NCI-H2171 treated with DMSO at 0.1 percent for 48 hours (cell line): Measurements from ENCODE around the gene JAML.
"Not testable (repeated sequence)": the region's sequence is repeated elsewhere in the genome, so short reads cannot be mapped to it uniquely, and the experiment has no call there.

Experiments
- DNase-seq: peaks from one replicate; lab custom pipeline; 2025; lab: John Stamatoyannopoulos, UW

The JAML gene

GRCh38 chr11:118193910-118194566 lies 30.8 kb downstream of the JAML start:
- no peak for DNase-seq

- DNase-seq: not testable (repeated sequence)
Measured at GRCh38 chr11:118192817-118193216, 32.0 kb downstream of the JAML start.

DNA sequence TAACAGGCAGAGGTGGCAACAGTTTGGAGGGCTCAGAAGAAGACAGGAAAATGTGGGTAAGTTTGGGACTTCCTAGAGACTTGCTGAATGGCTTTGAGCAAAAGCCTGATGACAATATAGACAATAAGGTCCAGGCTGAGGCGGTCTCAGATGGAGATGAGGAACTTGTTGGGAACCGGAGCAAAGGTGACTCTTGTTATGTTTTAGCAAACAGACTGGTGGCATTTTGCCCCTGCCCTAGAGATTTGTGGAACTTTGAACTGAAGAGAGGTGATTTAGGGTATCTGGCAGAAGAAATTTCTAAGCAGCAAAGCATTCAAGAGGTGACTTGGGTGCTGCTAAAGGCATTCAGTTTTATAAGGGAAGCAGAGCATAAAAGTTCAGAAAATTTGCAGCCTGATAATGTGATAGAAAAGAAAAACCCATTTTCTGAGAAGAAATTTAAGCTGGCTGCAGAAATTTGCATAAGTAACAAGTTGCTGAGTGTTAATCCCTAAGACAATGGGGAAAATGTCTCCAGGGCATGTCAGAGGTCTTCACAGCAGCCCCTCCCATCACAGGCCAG lies 33.8 kb downstream of the JAML start:
- not testable (repeated sequence) for DNase-seq

DNA sequence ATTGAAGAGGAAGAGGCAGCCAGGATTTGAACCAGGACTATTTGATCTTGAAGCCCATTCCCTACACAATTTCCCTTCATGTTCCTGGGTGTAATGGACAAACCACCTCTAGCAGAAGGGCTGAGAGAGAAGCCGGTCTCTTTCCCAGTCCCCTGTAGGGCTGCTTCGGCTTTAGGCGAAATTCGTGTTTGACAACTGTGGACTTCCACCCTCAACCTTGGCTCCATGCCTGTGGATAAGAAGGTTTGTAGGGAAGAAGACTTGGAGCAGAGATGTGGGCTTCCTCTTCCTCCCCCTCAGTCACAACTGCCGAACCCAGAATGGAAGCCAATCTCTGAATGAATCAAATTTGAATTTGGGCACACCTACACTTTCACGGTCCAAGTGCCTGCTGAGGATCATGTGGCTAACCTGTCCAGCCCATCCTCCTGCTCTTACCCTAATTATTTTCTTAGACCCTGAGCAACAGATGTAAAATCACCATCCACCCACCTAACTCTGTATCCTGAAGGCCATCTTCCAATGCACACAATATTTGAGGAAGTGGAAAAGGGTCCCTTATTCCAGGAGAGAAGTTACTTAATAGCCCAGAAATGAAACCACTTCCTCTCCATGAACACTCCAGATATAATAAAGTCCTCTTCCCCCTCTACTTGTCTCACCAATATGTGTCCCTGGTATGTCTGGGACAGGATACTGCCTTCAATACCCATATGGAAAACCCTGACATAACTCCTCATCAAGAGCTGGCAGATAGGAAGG lies 38.3 kb downstream of the JAML start:
- DNase-seq: no peak

DNA sequence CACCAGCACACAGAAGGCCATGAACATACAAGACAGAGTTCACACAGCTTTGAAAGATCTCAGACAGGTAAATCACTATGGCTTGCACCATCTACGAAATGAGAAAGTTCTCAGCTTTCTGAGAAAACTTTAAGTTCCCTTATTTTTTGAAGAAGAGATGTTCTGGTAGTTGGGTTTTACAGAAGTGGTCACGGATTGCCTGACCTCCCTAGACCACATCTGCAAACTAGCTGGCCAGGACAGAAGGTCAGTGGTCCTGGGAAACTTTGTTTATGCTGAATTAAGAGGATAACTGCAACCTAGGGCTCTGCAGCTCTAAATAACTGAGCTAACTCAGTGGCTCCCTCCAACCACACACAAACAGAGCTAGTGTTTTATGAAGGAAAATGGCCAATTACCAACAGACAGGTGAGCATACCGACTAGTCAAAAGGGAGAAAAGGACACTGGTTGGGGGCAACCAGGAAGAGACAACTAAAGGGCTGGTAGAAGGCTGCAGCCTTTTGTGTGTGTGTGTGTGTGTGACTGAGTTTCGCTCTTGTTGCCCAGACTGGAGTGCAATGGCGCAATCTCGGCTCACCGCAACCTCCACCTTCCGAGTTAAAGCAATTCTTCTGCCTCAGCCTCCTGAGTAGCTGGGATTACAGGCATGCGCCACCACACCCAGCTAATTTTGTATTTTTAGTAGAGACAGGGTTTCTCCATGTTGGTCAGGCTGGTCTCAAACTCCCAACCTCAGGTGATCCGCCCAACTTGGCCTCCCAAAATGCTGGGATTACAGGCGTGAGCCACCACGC lies 39.8 kb downstream of the JAML start:
- DNase-seq: no peak

DNA sequence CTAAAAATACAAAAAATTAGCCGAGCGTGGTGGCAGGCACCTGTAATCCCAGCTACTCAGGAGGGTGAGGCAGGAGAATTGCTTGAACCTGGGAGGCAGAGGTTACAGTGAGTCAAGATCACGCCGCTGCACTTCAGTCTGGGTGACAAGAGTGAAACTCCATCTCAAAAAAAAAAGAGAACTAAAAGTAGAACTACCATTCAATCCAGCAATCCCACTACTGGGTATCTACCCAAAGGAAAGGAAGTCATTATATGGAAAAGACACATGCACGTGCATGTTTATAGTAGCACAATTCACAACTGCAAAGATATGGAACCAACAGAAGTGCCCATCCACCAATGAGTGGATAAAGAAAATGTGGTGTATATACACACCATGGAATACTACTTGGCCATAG lies 41.1 kb downstream of the JAML start:
- DNase-seq: not testable (repeated sequence)

- DNase-seq: peak; percentile 15
Measured at GRCh38 chr11:118180300-118180703, 44.5 kb downstream of the JAML start.

DNA sequence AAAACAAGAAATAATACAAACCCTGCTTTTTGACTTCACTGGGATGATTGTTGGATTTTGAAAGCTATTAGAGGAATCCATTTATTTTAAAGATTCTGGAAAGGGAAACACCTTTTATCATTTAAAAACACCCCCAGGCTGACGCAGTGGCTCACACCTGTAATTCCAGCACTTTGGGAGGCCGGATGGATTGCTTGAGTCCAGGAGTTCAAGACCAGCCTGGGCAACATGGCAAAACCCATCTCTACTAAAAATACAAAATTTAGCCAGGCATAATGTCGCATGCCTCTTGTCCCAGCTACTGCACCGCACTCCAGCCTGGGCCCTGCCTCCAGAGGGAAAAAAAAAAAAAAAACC lies 48.1 kb downstream of the JAML start:
- DNase-seq: no peak

DNA sequence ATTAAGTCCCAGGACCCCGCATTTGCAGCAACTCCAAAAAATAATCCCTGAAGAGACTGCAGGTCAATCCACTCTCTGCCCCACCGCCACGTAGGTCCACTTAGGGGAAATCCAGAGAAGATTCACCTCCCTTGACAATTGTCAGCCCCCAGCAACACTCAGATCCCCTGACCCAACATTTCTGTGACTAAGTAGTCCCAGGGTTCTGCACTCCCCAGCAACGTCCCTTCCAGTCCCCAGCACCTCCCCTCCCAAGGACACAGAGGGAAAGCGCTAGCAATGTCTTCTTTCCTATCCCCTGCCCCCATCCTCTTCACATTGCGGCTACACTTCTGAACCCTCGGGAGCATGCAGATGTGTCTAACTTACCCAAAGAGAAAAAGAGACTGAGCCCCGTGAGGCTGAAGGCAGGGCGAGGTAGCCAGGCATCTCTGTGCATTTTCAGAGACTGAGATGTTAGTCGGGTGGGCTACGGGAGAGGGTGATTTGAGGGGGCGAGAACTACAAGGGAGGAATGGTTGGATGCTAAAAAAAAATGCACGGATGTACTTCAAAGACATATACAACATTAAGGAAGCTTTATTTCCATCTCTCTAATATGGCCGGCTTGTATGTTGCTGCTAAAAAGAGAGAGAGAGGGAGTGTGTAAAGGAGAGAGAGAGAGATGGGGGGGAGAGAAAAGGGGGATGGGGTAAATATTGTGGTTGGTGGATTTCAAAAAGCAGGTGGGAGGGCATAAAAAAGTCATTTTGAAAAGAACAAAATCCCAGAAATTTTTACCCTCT lies 48.6 kb downstream of the JAML start, which contains the start of gene SCN2B:
Gene SCN2B, minus strand, starts transcription at position 647 of the 785 bp plus-strand sequence. Its CDS starts 208 bp downstream, at position 439.
- DNase-seq: peak; percentile 1

- DNase-seq: peak; percentile 29
Measured at GRCh38 chr11:118175031-118175992, 49.5 kb downstream of the JAML start.

- DNase-seq: no peak
Measured at GRCh38 chr11:118174006-118174567, 50.7 kb downstream of the JAML start.

- DNase-seq: no peak
Measured at GRCh38 chr11:118172356-118172755, 52.5 kb downstream of the JAML start.

- DNase-seq: peak; percentile 63
Measured at GRCh38 chr11:118171269-118172062, 53.3 kb downstream of the JAML start.

DNA sequence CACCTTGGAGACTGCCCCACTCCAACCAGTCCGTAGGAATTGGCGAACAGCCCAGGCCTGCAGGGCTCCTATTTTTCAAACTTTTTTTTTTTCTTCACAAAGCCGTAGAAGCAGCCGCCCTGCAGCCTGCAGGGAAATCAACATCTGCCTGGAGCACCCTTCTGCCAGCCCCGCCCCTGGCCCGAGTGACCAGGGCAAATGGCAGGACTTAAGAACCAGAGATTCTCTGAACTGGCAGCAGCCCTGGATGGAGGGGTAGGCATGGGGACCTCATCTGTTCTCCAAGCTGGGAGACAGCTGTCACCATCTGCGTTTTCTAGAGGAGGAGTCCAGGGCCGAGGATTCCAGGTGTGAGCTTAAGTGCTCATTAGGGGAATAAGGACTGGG lies 53.9 kb downstream of the JAML start:
- peak; percentile 73 for DNase-seq

DNA sequence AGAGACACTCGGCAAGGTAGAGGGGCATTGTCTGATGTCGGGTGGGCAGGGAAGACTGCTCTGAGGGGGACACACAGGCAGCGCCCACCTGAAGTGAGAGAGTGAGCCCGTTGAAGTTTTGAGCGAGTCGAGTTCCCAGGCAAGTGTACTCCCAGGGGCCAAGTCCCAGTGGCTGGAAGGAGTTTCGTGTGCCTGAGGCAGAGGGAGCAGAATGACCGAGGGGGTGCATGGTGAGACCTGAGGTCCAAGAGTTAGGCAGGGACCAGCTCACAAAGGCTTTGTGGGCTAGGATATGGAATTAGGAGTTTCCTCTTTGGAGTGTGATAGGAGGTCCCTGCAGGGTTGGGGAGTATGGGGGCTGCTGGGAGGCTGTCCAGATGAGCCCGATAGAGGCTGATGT lies 54.6 kb downstream of the JAML start:
- no peak for DNase-seq

GRCh38 chr11:118169300-118170140 lies 55.3 kb downstream of the JAML start:
- DNase-seq: no peak

DNA sequence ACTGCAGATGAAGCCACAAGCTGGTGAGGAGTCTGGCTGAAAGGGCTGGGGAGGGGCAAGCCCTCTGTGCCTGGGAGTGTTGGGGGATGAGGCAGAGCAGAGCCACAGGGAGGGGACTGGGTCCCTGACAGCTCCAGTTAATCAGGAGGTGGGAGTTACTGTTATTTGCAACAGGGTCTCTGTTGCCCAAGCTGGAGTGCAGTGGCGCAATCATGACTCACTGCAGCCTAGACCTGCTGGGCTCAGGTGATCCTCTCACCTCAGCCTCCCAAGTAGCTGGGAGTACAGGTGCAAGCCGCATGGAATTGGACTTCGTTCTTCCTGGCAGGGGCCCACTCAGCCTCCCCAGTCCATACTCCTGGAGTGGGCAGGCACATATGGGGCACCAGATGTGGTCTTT lies 56.1 kb downstream of the JAML start:
- no peak for DNase-seq

GRCh38 chr11:118168316-118168715 lies 56.5 kb downstream of the JAML start:
- no peak for DNase-seq
